ENCODE measurements around the gene RHBDD2.
"Not testable (repeated sequence)": the region's sequence is repeated elsewhere in the genome, so short reads cannot be mapped to it uniquely, and the experiment has no call there.

Gene RHBDD2

DNA sequence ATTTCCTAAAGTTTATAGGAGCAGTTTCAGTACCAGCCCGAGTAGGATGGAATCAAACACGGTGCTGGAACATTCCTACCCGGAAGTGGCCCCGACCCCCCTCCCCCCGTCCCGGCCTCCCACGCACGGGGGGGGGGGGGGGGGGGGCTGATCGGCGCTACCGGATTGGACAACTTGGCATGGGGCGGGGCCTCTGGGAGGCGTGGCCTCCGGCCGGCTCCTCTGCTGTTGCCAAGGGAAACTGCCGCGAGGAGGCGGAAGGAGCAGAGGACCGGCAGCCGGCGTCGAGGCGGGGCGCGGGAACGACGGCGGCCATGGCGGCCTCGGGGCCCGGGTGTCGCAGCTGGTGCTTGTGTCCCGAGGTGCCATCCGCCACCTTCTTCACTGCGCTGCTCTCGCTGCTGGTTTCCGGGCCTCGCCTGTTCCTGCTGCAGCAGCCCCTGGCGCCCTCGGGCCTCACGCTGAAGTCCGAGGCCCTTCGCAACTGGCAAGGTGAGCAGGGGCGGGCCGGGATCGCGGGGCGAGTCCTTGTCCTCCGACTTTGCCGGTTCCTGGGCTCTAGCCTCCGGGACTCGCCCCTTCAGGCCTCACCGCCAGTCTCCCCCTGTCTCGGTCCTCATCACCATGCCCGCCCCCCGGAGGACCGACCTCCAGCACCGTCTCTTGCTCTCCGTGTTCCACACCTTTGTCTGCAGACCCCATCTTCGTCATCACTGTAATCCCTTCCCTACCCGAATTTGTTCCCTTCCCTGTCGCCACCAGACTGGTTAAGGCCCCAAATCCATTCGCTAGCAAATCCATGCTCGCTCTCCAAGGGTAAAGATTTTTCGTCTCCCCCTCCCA lies at the start of gene RHBDD2:
Gene RHBDD2, plus strand, starts transcription at position 266 of the 843 bp plus-strand sequence. Its CDS starts 49 bp downstream, at position 315.
- peak; percentile 95 to 97 (median 96) for DNase-seq (ENCODE audit: low read depth in 2 of 3, low spot score in 1 of 3)

DNA sequence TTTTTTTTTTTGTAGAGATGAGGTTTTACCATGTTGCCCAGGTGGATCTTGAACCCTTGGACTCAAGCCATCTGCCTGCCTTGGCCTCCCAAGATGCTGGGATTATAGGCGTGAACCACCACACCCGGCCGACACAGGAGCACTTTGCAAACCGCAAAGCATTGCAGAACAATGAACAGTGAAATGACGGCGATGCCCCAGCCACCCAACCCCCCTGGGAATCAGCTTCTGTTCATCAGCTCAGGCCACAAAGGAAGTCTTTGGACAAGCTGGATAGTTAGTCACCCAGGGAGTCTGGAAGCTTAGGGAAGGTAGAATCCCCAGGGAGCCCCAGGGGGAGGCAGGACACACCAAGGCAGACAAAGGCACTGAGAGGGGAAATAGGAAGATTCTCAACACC lies 49.2 kb upstream of the RHBDD2 start:
- not testable (repeated sequence) for DNase-seq (ENCODE audit: low read depth in 2 of 3, low spot score in 1 of 3)

DNA sequence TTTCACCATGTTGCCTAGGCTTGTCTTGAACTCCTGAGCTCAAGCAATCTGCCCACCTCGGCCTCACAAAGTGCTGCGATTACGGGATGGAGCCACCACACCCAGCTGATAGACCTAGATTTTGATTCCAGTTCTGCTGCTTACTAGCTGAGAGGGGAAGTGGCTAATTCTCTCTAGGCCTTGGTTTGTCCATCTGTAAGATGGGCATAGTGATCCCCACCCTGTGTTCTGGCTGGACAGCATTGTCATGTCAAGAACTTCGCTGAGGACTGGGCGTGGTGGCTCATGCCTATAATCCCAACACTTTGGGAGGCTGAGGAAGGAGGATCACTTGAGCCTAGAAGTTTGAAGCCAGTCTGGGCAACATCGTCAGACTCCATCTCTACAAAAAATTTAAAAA lies 47.9 kb upstream of the RHBDD2 start:
- no peak for DNase-seq (ENCODE audit: low read depth in 2 of 3, low spot score in 1 of 3)

DNA sequence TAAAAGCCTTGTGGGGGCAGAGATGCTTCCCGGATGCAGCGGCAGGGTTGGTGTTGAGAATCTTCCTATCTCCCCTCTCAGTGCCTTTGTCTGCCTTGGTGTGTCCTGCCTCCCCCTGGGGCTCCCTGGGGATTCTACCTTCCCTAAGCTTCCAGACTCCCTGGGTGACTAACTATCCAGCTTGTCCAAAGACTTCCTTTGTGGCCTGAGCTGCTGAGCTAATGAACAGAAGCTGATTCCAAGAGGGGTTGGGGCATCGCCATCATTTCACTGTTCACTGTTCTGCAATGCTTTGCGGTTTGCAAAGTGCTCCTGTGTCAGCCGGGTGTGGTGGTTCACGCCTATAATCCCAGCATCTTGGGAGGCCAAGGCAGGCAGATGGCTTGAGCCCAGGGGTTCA lies 45.2 kb upstream of the RHBDD2 start:
- not testable (repeated sequence) for DNase-seq (ENCODE audit: low read depth in 2 of 3, low spot score in 1 of 3)

DNA sequence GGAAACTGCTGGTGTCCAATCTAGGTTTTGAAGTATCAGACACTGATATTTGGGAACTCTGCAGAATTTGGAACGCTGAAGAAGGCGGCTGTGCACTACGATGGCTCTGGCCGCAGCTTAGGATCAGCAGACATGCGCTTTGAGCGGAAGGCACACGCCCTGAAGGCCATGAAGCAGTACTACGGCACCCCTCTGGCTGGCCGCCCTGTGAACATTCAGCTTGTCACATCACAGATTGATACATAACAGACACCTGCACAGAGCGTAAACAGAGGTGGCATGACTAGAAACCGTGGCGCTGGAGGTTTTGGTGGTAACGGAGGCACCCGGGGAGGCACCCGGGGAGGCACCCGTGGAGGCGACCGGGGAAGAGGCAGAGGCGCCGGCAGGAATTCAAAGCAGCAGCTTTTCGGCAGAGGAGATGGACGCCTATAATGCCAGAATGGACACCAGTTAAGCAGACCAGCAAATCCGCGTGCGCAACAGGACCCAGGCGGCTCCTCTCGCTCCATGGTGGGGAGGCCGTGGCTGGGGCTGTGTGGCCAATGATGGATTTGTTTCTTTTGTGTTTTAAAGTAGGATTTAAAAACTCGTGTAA lies 43.0 kb upstream of the RHBDD2 start:
- DNase-seq (ENCODE audit: low read depth in 2 of 3, low spot score in 1 of 3) = no peak

DNA sequence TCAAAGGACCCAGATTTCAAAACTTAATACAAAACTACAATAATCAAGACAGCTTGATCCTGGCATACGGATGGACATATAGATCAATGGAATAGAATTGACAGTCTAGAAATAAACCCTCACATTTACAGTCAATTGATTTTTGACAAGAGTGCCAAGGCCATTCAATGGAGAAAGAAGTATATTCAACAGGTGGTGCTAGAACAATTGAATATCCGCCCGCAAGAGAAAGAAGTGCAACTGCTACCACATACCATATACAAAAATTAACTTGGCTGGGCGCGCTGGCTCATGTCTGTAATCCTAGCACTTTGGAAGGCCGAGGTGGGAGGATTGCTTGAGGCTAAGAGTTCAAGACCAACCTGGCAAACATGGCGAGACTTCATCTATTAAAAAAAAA lies 42.0 kb upstream of the RHBDD2 start:
- no peak for DNase-seq (ENCODE audit: low read depth in 2 of 3, low spot score in 1 of 3)

DNA sequence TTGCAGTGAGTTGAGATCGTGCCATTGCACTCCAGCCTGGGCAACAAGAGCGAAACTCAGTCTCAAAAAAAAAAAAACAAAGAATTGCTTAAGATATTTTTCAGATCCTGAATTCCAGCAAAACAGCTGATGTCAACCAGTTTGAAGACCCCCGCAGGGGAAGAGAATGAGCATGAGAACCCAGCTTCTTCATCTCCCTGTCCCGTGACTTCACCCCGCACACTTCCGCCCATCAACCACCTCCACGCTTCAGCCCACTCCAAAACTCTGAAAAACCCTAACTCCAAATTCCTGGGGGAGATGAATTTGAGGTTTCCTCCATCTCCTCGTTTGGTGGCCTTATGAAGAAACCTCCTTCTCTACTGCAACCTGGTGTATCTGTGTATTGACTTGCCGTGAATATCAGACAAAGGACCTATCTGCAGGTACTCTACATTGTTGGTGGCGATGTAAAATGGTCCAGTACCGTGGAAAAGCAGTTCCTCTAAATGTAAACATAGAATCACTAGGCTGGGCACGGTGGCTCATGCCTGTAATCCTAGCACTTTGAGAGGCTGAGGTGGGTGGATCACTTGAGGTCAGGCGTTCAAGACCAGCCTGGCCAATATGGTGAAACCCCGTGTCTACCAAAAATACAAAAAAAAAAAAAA lies 40.4 kb upstream of the RHBDD2 start:
- DNase-seq (ENCODE audit: low read depth in 2 of 3, low spot score in 1 of 3) = not testable (repeated sequence)

DNA sequence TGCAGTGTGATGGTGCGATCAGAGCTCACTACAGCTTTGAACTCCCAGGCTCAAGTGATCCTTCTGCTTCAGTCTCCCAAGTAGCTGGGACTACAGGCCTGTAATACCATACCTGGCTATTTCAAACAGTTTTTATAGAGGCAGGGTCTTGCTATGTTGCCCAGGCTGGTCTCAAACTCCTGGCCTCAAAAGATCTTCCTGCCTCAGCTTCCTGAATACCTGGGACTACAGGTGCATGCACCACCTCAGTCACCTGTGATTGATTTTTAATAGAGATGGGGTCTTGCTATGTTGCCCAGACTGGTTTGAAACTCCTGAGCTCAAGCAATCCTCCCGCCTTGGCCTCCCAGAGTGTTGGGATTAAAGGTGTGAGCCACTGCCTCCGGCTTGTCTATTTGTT lies 38.8 kb upstream of the RHBDD2 start:
- DNase-seq (ENCODE audit: low read depth in 2 of 3, low spot score in 1 of 3) = no peak

DNA sequence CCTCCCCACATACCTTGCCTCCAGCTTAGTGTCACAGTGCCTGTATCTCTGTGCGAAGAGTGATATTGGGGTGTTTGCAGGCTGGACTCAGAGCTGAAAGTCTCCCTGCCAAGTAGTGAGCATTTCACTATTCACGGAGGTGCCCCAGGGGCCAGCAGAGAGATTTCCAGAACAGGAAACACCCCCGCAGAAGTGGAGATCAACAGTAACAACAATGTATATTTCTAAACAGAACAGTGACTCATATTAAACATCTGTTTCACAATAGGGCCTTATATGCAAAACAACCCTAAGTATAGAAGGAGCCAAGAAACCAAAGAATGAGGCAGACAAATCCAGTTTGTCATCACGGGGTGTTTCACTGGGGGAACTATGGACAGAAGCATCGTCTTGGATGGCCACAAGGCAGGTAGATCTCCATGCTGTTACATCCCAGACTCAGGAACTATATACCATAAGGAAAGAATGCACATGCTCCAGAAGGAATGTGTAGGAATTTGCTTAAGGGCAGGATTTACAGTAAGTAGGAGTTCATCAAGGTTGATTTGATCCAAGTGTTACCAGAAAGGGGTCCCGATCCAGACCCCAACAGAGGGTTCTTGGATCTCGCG lies 35.9 kb upstream of the RHBDD2 start:
- DNase-seq (ENCODE audit: low read depth in 2 of 3, low spot score in 1 of 3) = peak; percentile 40 to 50 (median 49)

DNA sequence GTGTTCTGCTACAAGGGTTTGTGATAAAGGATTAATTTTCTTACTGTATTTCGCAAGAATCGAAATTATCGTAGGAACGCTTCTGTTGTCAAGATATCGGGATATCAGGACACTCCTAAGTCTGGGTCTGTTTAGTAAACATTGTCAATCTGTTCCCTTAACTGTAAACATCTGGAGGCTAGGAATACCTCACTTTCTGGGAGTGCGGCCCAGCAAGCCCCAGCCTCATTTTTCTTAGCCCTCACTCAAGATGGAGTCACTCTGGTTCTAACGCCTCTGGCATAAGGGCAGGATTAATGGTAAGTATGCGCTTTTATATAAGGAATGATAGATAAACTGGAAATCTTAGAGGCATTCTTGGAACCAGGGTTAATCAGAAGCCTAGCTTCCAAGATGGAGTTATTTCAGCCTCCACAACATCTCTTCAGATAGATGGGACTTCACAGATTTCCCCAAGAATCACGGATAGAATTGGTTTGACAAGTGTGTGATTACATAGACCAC lies 35.2 kb upstream of the RHBDD2 start:
- DNase-seq (ENCODE audit: low read depth in 2 of 3, low spot score in 1 of 3) = no peak

DNA sequence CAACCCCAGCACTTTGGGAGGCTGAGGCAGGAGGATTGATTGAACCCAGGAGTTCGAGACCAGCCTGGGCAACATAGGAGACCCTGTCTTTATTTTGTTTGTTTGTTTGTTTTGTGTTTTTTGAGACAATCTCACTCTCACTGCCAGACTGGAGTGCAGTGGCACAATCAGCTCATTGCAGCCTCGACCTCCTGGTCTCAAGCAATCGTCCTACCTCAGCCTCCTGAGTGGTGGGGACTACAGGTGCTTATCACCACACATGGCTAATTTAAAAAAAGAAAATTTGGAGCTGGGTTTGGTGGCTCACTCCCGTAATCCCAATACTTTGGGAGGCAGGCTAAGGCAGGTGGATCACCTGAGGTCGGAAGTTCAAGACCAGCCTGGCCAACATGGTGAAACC lies 34.7 kb upstream of the RHBDD2 start:
- no peak for DNase-seq (ENCODE audit: low read depth in 2 of 3, low spot score in 1 of 3)

DNA sequence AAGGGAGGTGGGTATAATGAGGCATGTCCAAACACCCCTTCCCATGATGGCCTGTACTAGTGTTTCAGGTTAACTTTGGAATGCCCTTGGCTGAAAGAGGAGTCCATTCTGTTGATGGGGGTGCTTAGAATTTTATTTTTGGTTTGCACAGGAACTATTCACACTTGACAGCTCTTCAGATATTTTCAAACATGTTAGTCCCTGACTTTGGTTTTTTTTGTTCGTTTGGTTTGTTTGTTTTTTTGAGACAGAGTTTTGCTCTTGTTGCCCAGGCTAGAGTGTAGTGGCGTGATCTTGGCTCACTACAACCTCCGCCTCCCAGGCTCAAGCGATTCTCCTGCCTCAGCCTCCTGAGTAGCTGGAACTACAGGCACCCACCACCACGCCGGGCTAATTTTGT lies 33.7 kb upstream of the RHBDD2 start:
- DNase-seq (ENCODE audit: low read depth in 2 of 3, low spot score in 1 of 3) = not testable (repeated sequence)

DNA sequence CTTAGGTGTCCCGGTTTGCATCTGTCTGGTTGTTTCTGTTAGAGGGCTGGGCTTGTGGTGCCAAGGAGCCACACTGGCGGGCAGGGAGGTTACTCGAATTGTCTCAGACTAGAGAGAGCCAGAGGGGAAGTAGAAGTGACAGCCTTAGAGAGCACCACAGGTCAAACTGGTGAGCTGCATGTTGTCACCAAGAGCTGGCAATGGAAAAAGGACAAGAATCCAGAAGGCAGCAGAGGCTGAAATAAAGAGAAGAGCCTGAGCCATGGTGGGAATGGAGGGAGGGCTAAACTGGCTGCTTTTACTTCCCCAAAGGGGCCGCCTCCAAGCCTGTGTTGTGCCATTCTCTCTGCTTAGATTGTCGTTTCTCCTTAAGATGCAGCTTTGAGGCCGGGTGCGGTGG lies 31.1 kb upstream of the RHBDD2 start:
- DNase-seq (ENCODE audit: low read depth in 2 of 3, low spot score in 1 of 3) = no peak

DNA sequence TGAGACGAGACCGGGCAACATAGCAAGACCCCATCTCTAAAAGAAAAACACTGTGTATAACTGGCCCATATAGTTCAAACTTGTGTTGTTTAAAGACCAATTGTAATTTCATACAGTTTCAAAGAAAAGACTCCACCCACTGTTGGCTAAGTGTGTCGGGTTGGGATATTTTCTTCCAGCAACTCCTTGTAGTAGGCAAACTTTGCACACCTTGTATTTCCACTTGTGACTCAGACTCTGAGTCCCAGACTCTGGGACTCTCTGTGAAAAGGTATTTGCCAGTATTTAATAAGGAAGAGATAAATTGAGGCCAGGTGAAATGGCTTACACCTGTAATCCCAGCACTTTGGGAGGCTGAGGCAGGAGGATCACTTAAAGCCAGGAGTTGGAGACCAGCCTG lies 29.3 kb upstream of the RHBDD2 start:
- DNase-seq (ENCODE audit: low read depth in 2 of 3, low spot score in 1 of 3) = no peak

DNA sequence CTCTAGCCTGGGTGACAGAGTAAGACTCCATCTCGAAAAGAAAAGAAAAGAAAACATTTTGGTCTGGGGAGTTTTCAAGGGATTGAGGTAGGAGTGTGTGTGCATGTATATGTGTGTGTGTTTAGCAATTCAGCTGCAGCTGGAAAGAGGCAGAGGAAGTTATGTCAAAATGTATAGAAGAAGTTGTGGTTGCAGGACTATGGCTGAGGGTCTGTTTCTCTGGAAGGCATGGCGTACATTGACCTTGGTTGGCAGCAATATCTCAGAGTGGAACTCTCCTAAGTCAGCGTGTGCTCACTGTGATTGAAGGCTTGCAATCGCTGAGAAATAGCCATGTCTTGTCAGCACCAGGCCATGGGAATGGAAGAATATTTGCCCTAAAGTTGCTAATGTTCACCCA lies 28.6 kb upstream of the RHBDD2 start:
- DNase-seq (ENCODE audit: low read depth in 2 of 3, low spot score in 1 of 3) = no peak

DNA sequence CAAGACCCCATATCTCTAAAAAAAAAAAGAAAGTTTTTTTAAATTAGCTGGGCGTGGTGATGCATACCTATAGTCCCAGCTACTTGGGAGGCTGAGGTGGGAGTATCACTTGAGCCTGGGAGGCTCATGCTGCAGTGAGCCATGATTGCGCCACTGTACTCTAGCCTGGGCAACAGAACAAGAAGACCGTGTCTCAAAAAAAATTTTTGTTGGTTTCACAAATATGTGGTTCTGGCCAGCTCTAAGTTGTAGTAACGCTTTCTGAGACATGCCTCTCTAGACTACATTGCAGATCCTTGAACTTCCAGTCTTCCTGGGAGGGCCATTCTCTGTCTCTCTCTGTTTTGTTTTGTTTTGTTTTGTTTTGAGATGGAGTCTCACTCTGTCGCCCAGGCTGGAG lies 24.6 kb upstream of the RHBDD2 start:
- DNase-seq (ENCODE audit: low read depth in 2 of 3, low spot score in 1 of 3) = no peak

DNA sequence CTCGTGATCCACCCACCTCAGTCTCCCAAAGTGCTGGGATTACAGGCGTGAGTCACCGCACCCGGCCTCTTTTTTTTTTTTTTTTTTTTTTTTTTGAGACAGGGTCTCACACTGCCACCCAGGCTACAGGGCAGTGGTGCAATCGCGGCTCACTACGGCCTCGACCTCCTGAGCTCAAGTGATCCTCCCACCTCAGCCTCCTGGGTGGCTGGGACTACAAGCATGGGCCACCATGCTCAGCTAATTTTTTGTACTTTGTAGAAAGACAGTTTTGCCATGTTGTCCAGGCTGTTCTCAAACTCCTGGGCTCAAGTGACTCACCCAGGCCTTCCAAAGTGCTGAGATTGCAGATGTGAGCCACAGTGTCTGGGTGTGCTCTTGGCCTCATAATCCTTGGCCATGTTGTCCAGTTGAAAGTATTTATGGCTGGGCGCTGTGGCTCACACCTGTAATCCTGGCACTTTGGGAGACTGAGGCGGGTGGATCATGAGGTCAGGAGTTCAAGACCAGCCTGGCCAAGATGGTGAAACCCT lies 24.0 kb upstream of the RHBDD2 start:
- not testable (repeated sequence) for DNase-seq (ENCODE audit: low read depth in 2 of 3, low spot score in 1 of 3)

DNA sequence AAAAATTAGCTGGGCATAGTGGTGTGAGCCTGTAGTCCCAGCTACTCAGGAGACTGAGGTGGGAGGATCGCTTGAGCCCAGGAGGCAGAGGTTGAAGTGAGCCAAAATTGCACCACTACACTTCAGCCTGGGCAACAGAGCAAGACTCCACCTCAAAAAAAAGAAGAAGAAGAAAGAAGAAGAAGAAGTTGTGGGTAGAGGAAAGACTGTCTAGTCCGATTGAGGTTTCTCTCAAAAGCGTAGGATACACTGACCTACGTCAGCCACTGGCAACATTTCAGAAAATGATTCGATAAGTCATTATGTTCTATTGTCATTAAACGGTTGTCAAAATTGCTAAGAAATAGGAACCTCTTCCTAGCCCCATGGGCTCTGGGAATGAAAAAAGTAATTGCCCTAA lies 22.3 kb upstream of the RHBDD2 start:
- no peak for DNase-seq (ENCODE audit: low read depth in 2 of 3, low spot score in 1 of 3)

DNA sequence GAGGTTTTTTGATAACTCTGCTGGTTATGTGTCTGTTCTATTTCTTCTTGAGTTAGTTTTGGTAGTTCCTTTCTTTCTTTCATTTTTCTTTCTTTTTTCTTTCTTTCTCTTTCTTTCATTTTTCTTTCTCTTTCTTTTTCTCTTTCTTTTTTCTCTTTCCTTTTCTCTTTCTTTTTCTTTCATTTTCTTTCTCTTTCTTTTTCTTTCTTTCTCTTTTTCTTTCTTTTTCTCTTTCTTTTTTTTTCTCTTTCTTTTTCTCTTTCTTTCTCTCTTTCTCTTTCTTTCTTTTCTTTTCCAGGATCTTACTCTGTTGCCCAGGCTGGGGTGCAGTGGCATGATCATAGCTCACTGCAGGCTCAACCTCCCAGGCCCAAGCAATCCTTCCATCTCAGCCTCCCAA lies 20.4 kb upstream of the RHBDD2 start:
- no peak for DNase-seq (ENCODE audit: low read depth in 2 of 3, low spot score in 1 of 3)

DNA sequence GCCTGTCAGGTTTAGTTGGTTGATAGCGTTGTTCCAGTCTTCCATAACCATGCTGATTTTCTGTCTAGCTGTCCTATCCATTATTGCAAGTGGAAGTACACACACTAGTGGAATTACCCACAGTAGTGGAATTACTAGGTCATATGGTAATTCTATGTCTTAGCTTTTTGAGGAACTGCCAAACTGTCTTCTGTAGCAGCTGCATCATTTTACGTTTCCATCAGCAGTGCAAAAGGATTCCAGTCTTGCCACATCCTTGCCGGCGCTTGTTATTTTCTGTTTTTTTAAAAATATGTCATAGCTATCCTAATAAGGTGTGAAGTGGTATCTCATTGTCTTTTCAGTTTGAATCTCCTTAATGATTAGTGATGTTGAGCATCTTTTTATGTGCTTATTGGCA lies 17.2 kb upstream of the RHBDD2 start:
- DNase-seq (ENCODE audit: low read depth in 2 of 3, low spot score in 1 of 3) = no peak

DNA sequence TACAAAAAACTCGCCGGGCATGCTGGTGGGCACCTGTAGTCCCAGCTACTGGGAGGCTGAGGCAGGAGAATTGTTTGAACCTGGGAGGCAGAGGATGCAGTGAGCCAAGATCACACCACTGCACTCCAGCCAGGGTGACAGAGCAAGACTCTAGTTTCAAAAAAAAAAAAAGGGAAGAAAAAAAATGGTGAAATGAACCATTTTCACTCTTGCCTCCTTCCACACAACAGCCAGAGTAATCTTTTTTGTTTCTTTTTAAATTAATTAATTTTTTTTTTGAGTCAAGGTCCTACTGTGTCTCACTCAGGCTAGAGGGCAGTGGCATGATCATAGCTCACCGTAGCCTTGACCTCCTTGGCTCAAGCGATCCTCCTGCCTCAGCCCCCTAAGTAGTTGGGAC lies 14.6 kb upstream of the RHBDD2 start:
- not testable (repeated sequence) for DNase-seq (ENCODE audit: low read depth in 2 of 3, low spot score in 1 of 3)

Data from stimulated activated CD4-positive, alpha-beta T cell treated with anti-CD3 and anti-CD28 coated beads, Interleukin-12 subunit alpha, Interleukin-12 subunit beta, amount 100 ng/mL, for 48 hours (primary cell).